ENCODE measurements around the gene TFPI.

- TF ChIP-seq, protein P1, sequence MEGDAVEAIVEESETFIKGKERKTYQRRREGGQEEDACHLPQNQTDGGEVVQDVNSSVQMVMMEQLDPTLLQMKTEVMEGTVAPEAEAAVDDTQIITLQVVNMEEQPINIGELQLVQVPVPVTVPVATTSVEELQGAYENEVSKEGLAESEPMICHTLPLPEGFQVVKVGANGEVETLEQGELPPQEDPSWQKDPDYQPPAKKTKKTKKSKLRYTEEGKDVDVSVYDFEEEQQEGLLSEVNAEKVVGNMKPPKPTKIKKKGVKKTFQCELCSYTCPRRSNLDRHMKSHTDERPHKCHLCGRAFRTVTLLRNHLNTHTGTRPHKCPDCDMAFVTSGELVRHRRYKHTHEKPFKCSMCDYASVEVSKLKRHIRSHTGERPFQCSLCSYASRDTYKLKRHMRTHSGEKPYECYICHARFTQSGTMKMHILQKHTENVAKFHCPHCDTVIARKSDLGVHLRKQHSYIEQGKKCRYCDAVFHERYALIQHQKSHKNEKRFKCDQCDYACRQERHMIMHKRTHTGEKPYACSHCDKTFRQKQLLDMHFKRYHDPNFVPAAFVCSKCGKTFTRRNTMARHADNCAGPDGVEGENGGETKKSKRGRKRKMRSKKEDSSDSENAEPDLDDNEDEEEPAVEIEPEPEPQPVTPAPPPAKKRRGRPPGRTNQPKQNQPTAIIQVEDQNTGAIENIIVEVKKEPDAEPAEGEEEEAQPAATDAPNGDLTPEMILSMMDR (IDR thresholded peaks at IDR 0.05), result no peak
- TF ChIP-seq POLR2A (IDR thresholded peaks at IDR 0.05), result no peak
Measured at GRCh38 chr2:187424146-187424545, 130.1 kb downstream of the TFPI start.
